Tibial nerve (tissue), 4 donors: ENCODE measurements around the gene PRPH2. TPM values are rescaled to one million over a fixed set of nuclear protein-coding genes. Genes with fewer than 3 reads are reported as not detected.
"Not testable (repeated sequence)": the region's sequence is repeated elsewhere in the genome, so short reads cannot be mapped to it uniquely, and the experiment has no call there.

Experiments
- DNase-seq, 2 donors: peaks; one replicate each; pipeline ENCODE4 v3.0.0-alpha.2; 2019; ENCODE audit warnings: low spot score in 2 of 2
- H3K27ac ChIP-seq, 4 donors: fragments of 200-600 bp; sonication (generic) in 3 of 4; one replicate each; pipeline ENCODE4 v1.5.1; 2017 to 2019; ENCODE audit warnings: mild to moderate bottlenecking in 1 of 4
- H3K27me3 ChIP-seq, 2 donors: fragments of 200-600 bp; sonication (generic) in 1 of 2; one replicate each; pipeline versions ENCODE4 v1.5.1 to v1.6.0; 2017 to 2019
- H3K36me3 ChIP-seq, 3 donors: fragments of 200-600 bp; sonication (generic); one replicate each; pipeline ENCODE4 v1.5.1; 2018 to 2019
- H3K4me1 ChIP-seq, 4 donors: fragments of 200-600 bp; sonication (generic) in 3 of 4; one replicate each; pipeline ENCODE4 v1.5.1; 2017 to 2019
- H3K4me3 ChIP-seq, 4 donors: fragments of 200-600 bp; sonication (generic) in 3 of 4; one replicate each; pipeline ENCODE4 v1.5.1; 2017 to 2019; ENCODE audit warnings: mild to moderate bottlenecking in 1 of 4, moderate library complexity in 1 of 4
- H3K9me3 ChIP-seq, 4 donors: fragments of 200-600 bp; sonication (generic) in 3 of 4; one replicate each; pipeline ENCODE4 v1.5.1; 2017 to 2019
- EP300 ChIP-seq, 2 donors: sonication (generic); formaldehyde crosslinking; IDR thresholded peaks; one replicate each; pipeline ENCODE4 v1.6.1; 2017; ENCODE audit warnings: antibody characterized with exemption in 2 of 2, mild to moderate bottlenecking in 1 of 2
- POLR2A ChIP-seq, 2 donors: fragments of 450-650 bp; IDR thresholded peaks; one replicate each; pipeline ENCODE4 v1.6.1; 2017; ENCODE audit warnings: antibody characterized with exemption in 2 of 2, mild to moderate bottlenecking in 2 of 2, moderate library complexity in 2 of 2
- WGBS, 2 donors: methylation state at CpG; one replicate each; pipeline ENCODE4 v1.1.5; 2018; 5-methylcytosine and 5-hydroxymethylcytosine counted together
- total RNA-seq, 4 donors: library from RNA; depleted of rRNA; stranded (reverse); fragments of >200 nt; gene quantifications; one replicate each; pipeline ENCODE4 v1.1.0, GENCODE V29; 2016
- TF ChIP-seq, protein P1 (sequence below), 5 experiments: fragments of 200-600 bp in 3 of 5; fragments of 450-650 bp in 2 of 5; sonication (generic) in 3 of 5; IDR thresholded peaks; one replicate each; pipeline ENCODE4 v1.5.1; 2016 to 2019; ENCODE audit warnings: antibody characterized with exemption in 5 of 5, mild to moderate bottlenecking in 3 of 5, moderate library complexity in 2 of 5

Gene PRPH2
- total RNA-seq, 4 donors from 2014 or later: 0.22 to 1.5 (median 1.2) TPM; not detected in 1

DNA sequence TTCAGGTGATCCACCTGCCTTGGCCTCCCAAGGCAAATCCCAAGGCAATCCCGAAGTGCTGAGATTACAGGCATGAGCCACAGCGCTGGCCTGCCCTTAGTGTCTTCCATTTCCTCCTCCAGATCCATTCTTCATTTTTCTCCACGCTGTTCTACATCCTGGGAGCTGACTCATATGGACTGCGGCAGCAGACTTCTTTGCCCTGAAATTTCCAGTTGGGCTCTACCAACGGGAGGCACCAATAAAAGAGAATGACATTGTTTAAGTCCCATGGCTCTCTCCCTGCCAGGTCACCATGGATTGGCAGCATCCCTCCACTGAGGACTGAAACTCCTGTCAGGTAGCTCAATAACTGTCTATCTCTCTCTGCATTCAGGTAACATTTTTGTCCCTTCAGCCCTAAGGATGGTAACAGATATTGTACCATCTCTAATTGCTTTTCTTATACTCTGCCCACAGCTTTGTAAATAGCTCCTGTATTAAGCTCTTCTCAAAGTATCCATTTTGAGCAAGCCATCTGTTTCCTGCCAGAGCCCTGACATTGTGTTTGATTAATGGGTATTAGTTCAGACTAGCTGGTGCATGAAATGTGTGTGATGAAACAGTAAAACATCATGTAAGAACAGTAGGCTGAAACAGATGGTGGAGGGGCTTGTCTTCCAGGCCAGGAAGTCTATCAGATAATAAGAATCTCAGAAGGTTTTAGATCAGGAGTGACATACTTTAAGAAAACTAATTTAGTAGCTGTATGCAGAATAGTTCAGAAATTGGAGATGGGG lies 19.9 kb upstream of the PRPH2 start:
- TF ChIP-seq, protein P1, sequence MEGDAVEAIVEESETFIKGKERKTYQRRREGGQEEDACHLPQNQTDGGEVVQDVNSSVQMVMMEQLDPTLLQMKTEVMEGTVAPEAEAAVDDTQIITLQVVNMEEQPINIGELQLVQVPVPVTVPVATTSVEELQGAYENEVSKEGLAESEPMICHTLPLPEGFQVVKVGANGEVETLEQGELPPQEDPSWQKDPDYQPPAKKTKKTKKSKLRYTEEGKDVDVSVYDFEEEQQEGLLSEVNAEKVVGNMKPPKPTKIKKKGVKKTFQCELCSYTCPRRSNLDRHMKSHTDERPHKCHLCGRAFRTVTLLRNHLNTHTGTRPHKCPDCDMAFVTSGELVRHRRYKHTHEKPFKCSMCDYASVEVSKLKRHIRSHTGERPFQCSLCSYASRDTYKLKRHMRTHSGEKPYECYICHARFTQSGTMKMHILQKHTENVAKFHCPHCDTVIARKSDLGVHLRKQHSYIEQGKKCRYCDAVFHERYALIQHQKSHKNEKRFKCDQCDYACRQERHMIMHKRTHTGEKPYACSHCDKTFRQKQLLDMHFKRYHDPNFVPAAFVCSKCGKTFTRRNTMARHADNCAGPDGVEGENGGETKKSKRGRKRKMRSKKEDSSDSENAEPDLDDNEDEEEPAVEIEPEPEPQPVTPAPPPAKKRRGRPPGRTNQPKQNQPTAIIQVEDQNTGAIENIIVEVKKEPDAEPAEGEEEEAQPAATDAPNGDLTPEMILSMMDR (IDR thresholded peaks at IDR 0.05): no peak
- TF ChIP-seq POLR2A (IDR thresholded peaks at IDR 0.05) (no peak), EP300 (IDR thresholded peaks at IDR 0.05) (no peak)
- H3K9me3 ChIP-seq: no peaks in the 10 kb centered on the region
- DNase-seq: no peak
- no peaks in the 10 kb centered on the region for H3K36me3 ChIP-seq
- H3K27me3 ChIP-seq: no peaks in the 10 kb centered on the region
- WGBS, 2 donors: 72 to 77% methylated on average over 5 of the region's 5 CpGs
- H3K27ac ChIP-seq: no peak overlapping the region
- peaks cover 0 to 19% (median 14%) of the 10 kb centered on the region in 4 donors for H3K4me1 ChIP-seq
- H3K4me3 ChIP-seq: no peak overlapping the region

DNA sequence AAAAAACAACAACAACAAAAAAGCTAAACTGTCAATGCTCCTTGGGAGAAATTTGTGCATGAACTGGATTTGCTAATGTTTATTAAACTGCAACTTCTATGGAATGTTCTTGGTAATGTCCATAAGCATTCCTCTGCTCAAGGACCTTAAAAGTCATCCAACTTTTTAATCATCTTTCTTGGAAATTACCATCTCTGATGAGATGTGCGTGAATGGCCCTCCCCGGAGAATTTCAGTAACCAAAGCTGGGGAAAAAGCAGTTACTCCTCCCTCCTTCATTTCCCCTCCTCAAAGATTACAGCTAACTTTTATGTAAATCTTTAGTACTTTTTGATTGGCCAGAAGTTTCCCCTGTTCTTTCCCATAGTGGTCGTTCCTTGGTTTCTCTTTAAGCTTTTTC lies 18.3 kb upstream of the PRPH2 start:
- H3K4me1 ChIP-seq: peaks cover 0 to 19% (median 14%) of the 10 kb centered on the region in 4 donors
- no peaks in the 10 kb centered on the region for H3K27me3 ChIP-seq
- no peak for DNase-seq
- H3K9me3 ChIP-seq: no peaks in the 10 kb centered on the region
- 58 to 65% methylated on average over 3 of the region's 3 CpGs for WGBS, 2 donors
- H3K27ac ChIP-seq: no peak overlapping the region
- TF ChIP-seq, protein P1 (IDR thresholded peaks at IDR 0.05): no peak
- TF ChIP-seq EP300 (IDR thresholded peaks at IDR 0.05) (no peak), POLR2A (IDR thresholded peaks at IDR 0.05) (no peak)
- no peaks in the 10 kb centered on the region for H3K36me3 ChIP-seq
- no peak overlapping the region for H3K4me3 ChIP-seq

DNA sequence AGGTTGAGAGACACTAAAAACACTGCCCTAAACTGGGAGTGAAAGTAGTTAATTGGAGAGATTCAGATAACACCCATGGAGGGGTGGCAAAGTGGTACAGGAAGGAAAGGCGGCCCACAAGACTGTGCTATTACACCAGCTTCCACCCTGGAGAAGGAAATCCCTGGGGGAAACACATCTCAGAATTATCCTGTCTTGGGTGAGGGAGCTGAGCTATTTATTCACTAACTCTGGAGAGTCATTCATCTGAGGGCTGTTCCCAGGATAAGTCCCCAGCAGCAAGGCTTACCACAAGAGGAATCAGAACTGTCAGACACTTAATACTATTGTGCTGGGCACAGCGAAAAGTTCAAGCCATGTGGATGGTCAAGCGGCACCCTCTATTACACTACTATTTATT lies 13.6 kb upstream of the PRPH2 start:
- Histone ChIP-seq H3K4me1 (no peaks in the 10 kb centered on the region), H3K27me3 (no peaks in the 10 kb centered on the region), H3K9me3 (no peaks in the 10 kb centered on the region), H3K36me3 (no peaks in the 10 kb centered on the region), H3K27ac (no peak overlapping the region), H3K4me3 (no peak overlapping the region)
- TF ChIP-seq, protein P1 (IDR thresholded peaks at IDR 0.05): no peak
- WGBS, 2 donors: 79 to 91% methylated on average over 3 of the region's 3 CpGs
- DNase-seq: no peak

DNA sequence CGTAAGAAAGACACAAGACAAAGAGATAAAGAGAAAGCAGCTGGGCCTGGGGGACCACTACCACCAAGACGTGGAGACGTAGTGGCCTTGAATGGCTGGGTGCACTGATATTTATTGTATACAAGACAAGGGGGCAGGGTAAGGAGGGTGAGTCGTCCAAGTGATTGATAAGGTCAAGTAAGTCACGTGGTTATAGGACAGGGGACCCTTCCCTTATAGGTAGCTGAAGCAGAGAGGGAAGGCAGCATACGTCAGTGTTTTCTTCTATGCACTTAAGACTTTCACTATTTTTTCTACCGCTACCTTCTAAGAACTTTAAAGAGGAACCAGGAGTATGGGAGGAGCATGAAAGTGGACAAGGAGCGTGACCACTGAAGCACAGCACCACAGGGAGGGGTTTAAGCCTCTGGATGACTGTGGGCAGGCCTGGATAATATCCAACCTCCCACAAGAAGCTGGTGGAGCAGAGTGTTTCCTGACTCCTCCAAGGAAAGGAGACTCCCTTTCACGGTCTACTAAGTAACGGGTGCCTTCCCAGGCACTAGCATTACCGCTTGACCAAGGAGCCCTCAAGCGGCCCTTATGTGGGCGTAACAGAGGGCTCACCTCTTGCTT lies 11.6 kb upstream of the PRPH2 start:
- H3K36me3 ChIP-seq, H3K4me3 ChIP-seq, DNase-seq, H3K9me3 ChIP-seq, H3K27ac ChIP-seq, H3K27me3 ChIP-seq, H3K4me1 ChIP-seq: not testable (repeated sequence)
- WGBS, 2 donors: 74% methylated on average over 13 of the region's 13 CpGs

DNA sequence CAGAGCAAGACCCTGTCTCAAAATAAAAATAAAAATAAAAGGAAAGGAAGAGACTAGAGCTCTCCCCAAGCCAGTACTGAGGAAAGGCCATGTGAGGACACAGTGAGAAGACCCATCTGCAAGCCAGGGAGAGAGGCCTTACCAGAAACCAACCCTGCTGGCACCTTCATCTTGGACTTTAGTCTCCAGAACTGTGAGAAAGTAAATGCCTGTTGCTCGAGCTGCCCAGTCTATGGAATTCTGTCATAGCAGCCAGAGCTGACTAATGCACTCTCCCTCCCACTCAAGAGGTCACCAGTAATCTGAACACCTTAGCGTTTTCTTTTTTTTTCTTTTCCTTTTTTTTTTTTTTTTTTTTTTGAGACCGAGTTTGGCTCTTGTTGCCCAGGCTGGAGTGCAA lies 7.3 kb upstream of the PRPH2 start:
- TF ChIP-seq EP300 (IDR thresholded peaks at IDR 0.05): no peak
- no peak for TF ChIP-seq POLR2A (IDR thresholded peaks at IDR 0.05)
- TF ChIP-seq, protein P1 (IDR thresholded peaks at IDR 0.05): no peak
- Histone ChIP-seq H3K9me3 (no peaks in the 10 kb centered on the region), H3K4me3 (no peak overlapping the region), H3K4me1 (peaks cover 0 to 15% (median 8%) of the 10 kb centered on the region in 4 donors), H3K27me3 (no peaks in the 10 kb centered on the region), H3K36me3 (no peaks in the 10 kb centered on the region), H3K27ac (no peak overlapping the region)
- DNase-seq: no peak
- WGBS, 2 donors: 27 to 54% methylated on average over 2 to 3 of the region's 3 CpGs
